Natural killer cell (primary cell): ENCODE measurements around the gene NFIL3. TPM values are rescaled to one million over a fixed set of nuclear protein-coding genes. Genes with fewer than 3 reads are reported as not detected.
A peak's percentile ranks its signal among the peaks of the same experiment; 100 is the strongest.

Experiments
- ATAC-seq, 3 donors: fragments of 150-1000 bp in 2 of 3; fragments of 200-7000 bp in 1 of 3; cut with Tn5 transposase; 1 replicate in 1 of 3; 2 replicates in 2 of 3; pipeline ENCODE4 v1.10.0; 2021; ENCODE audit warnings: mild to moderate bottlenecking in 2 of 3, moderate library complexity in 2 of 3
- DNase-seq, 2 donors: peaks; one replicate each; pipeline versions ENCODE4 v3.0.0 to v3.0.0-alpha.2; 2013 to 2021; ENCODE audit warnings: mixed read lengths in 1 of 2
- H3K27ac ChIP-seq: one replicate; pipeline ENCODE4 v1.5.1; 2013; ENCODE audit warnings: mild to moderate bottlenecking, low read length
- H3K27me3 ChIP-seq: one replicate; pipeline ENCODE4 v1.6.1; 2013; ENCODE audit warnings: low read length; ENCODE audit not compliant: control insufficient read depth, insufficient read depth
- H3K36me3 ChIP-seq: one replicate; pipeline ENCODE4 v1.6.1; 2013; ENCODE audit warnings: low read length; ENCODE audit not compliant: control insufficient read depth, insufficient read depth
- H3K4me1 ChIP-seq: one replicate; pipeline ENCODE4 v1.6.1; 2013; ENCODE audit warnings: low read length; ENCODE audit not compliant: control insufficient read depth, insufficient read depth
- H3K4me3 ChIP-seq: one replicate; pipeline ENCODE4 v1.5.1; 2013; ENCODE audit warnings: low read length
- H3K9me3 ChIP-seq: one replicate; pipeline ENCODE4 v1.6.1; 2013; ENCODE audit warnings: low read length; ENCODE audit not compliant: control insufficient read depth, insufficient read depth
- H3K27ac Mint-ChIP-seq, 2 donors: one replicate each; pipeline ENCODE4 v1.8.0; 2022; ENCODE audit warnings: mild to moderate bottlenecking in 2 of 2, mixed read lengths in 2 of 2, moderate library complexity in 1 of 2
- H3K27me3 Mint-ChIP-seq, 2 donors: one replicate each; pipeline ENCODE4 v1.8.0; 2022; ENCODE audit warnings: low read depth in 2 of 2, mixed read lengths in 2 of 2
- H3K36me3 Mint-ChIP-seq: one replicate; pipeline ENCODE4 v1.8.0; 2022; ENCODE audit warnings: mixed read lengths
- H3K4me1 Mint-ChIP-seq, 2 donors: one replicate each; pipeline ENCODE4 v1.8.0; 2022; ENCODE audit warnings: mixed read lengths in 2 of 2
- H3K4me3 Mint-ChIP-seq: one replicate; pipeline ENCODE4 v1.8.0; 2022; ENCODE audit warnings: mild to moderate bottlenecking, moderate library complexity, mixed read lengths
- H3K9me3 Mint-ChIP-seq, 2 donors: one replicate each; pipeline ENCODE4 v1.8.0; 2022; ENCODE audit warnings: mixed read lengths in 2 of 2
- CTCF ChIP-seq: fragments of 200-600 bp; IDR thresholded peaks from one replicate; pipeline ENCODE4 v1.8.0; 2022; ENCODE audit warnings: antibody characterized with exemption
- WGBS: methylation state at CpG from one replicate; pipeline ENCODE4 v1.1.7; 2013; ENCODE audit warnings: missing lambda C conversion rate; ENCODE audit not compliant: insufficient coverage; 5-methylcytosine and 5-hydroxymethylcytosine counted together
- intact Hi-C: fragments of 100-400 bp; cut with micrococcal nuclease; formaldehyde crosslinking; loops from one replicate; pipeline ENCODE4 v1.14.2; 2022
- total RNA-seq, 4 donors: library from RNA; stranded (reverse); fragments of 120-200 nt in 1 of 4; gene quantifications; one replicate each; pipeline versions ENCODE4 v1.2.3 to v1.2.4, GENCODE V29; 2013 to 2022

The NFIL3 gene
- total RNA-seq, 3 donors from 2014 or later (not counting 1 experiment from before 2014, with no cell fraction given), result 94.6 to 98.0 (median 97.0) TPM

DNA sequence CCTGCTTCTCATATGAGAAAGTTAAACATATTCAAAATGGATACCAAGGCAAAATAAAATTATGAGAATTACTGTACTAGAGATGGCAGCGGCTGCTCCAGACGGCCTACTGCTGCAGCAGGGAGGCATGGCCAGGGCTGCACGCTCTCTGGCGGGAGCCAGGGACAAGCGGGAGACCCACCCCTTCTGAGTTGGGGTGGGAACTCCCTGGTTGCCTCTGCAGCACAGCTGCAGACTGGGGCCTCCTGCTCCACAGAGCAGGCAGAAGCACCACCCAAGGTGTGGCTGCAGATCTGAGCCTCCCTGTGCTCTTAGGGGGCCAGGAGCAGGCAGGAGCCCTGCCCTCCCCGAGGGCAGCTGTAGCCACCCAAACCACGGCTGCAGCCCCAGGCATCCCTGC, 59.6 kb downstream of the NFIL3 start:
- no peak overlapping the region for H3K27ac Mint-ChIP-seq
- no peaks in the 10 kb centered on the region for H3K27me3 ChIP-seq
- intact Hi-C loops, result loop anchor here (10.0 kb wide), 1 partner anchor 269 kb away; no protein-coding TSS in a partner anchor
- H3K27me3 Mint-ChIP-seq, result peaks cover 0 to 2% of the 10 kb centered on the region in 2 donors
- ATAC-seq (no peak), DNase-seq (no peak)
- no peak for TF ChIP-seq CTCF
- peaks cover 24 to 29% of the 10 kb centered on the region in 2 donors for H3K4me1 Mint-ChIP-seq
- 94% methylated on average over 7 of the region's 7 CpGs for WGBS
- no peak overlapping the region for H3K27ac ChIP-seq
- H3K4me3 Mint-ChIP-seq, result no peak overlapping the region
- peaks cover 14% of the 10 kb centered on the region for H3K4me1 ChIP-seq
- H3K4me3 ChIP-seq, result no peak overlapping the region
- H3K36me3 Mint-ChIP-seq, result no peaks in the 10 kb centered on the region
- no peaks in the 10 kb centered on the region for H3K36me3 ChIP-seq
- H3K9me3 ChIP-seq, result no peaks in the 10 kb centered on the region
- H3K9me3 Mint-ChIP-seq, result no peaks in the 10 kb centered on the region

DNA sequence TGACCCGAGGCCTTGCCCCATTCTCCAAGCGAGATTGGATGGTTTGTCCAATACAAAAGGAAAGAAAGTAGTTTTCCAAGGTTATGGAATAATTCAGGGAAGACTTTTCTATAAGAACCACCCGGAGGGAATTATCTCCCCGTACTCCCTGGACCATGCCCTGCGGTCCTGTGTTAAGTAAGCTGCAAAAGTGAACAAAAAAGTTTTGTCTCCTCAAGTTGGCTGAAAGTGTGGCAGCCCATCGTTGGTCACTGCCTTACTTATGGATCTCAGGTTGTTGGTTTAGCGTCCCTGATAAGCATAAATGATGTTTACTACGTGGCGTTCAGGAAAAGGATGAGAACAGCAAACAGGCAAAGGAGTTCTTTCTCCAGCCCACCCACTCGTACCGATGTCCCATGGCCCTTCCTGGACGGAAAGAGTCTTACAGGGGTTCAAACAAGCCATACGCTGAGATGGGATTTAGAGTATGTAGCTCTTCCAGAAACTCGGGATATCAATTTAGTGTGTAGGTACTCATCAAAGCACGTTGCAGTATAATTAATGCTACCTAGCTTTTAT, 61.5 kb downstream of the NFIL3 start:
- H3K27ac Mint-ChIP-seq, result peak overlapping the region; percentile 75 to 87
- Histone ChIP-seq H3K9me3 (no peaks in the 10 kb centered on the region), H3K4me3 (peak overlapping the region; percentile 87), H3K27me3 (no peaks in the 10 kb centered on the region), H3K36me3 (no peaks in the 10 kb centered on the region), H3K4me1 (peaks cover 14% of the 10 kb centered on the region), H3K27ac (peak overlapping the region; percentile 37)
- 66% methylated on average over 15 of the region's 15 CpGs for WGBS
- no peak for DNase-seq
- H3K27me3 Mint-ChIP-seq, result no peaks in the 10 kb centered on the region
- H3K4me3 Mint-ChIP-seq, result peak overlapping the region; percentile 82
- no peak for TF ChIP-seq CTCF
- no peaks in the 10 kb centered on the region for H3K36me3 Mint-ChIP-seq
- no peak for ATAC-seq
- H3K4me1 Mint-ChIP-seq, result peaks cover 39 to 44% of the 10 kb centered on the region in 2 donors
- H3K9me3 Mint-ChIP-seq, result no peaks in the 10 kb centered on the region
- intact Hi-C loops, result loop anchor here (10.0 kb wide), 1 partner anchor 267 kb away; no protein-coding TSS in a partner anchor

DNA sequence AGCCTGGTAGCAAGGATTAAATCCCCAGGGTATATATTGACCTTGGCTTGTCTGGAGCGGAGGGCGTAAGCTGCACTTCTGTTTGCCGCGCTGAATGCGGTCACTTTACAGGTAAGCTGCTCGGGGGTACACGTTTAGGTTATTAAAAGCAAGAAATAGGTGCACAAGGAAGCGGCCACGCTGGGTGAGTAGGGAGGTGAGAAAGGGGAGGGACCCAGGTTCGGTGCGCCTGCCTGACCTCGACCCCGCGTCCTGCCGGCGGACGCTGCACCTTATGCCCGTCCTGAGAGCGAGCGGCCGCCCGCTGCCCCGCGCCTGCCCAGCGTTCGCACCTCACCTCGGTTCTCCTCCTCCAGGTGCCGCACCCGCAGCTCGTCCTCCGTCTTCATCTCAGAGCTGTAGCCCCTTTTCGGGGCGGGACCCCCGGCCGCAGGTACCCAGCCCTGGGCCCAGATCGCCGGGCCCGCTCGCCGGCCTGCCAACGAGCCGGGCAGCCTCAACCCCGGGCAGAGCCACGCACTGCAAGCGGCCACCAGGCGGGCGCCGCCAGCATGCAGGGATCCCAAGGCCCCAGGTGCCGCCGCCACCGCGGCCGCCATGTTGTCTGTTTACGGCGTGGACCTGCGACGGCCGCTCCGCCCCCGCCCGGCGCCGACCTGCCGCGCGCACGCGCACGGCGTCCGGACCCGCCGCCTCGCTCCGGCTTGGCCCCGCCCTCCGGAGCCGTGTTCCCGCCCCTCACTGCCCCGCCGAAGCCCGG, 62.2 kb downstream of the NFIL3 start, which contains the start of gene AUH:
Gene AUH (minus strand): TSS at position 628 of the 760 bp plus-strand sequence. CDS start 29 bp downstream, at position 599.
- Mint-ChIP-seq H3K36me3 (no peaks in the 10 kb centered on the region), H3K9me3 (no peaks in the 10 kb centered on the region), H3K4me3 (peak within 1 kb of the TSS; percentile 93), H3K27me3 (no peaks in the 10 kb centered on the region), H3K27ac (peak within 1 kb of the TSS; percentile 85 to 87), H3K4me1 (peaks cover 39 to 48% of the 10 kb centered on the region in 2 donors)
- no peak for TF ChIP-seq CTCF
- Histone ChIP-seq H3K36me3 (no peaks in the 10 kb centered on the region), H3K27me3 (no peaks in the 10 kb centered on the region), H3K4me3 (peak within 1 kb of the TSS; percentile 87), H3K4me1 (peaks cover 14% of the 10 kb centered on the region), H3K27ac (peak within 1 kb of the TSS; percentile 50), H3K9me3 (no peaks in the 10 kb centered on the region)
- under 1% methylated on average over 82 of the region's 82 CpGs for WGBS
- DNase-seq (peak; percentile 87 to 94), ATAC-seq (peak; percentile 96 to 97 (median 97))
- intact Hi-C loops, result loop anchor here (1.0 to 10.0 kb wide), 2 partner anchors 63 to 267 kb away; no protein-coding TSS in a partner anchor
